GM06990 (cell line): ENCODE results near the gene HHIP.

Experiments used
- DNase-seq: peaks from one replicate; pipeline ENCODE4 v3.0.0-alpha.2; 2011; ENCODE audit not compliant: insufficient read length; ENCODE audit errors: extremely low read depth
- H3K27me3 ChIP-seq: replicated peaks from 2 replicates; pipeline ENCODE4 v1.6.0; 2011; ENCODE audit warnings: low read length; ENCODE audit not compliant: control insufficient read depth, insufficient read depth
- H3K36me3 ChIP-seq: 2 replicates; pipeline ENCODE4 v1.5.1; 2011; ENCODE audit warnings: low read length; ENCODE audit not compliant: control insufficient read depth, insufficient read depth
- H3K4me3 ChIP-seq: replicated peaks from 2 replicates; pipeline ENCODE4 v1.5.1; 2011; ENCODE audit warnings: low read depth, mild to moderate bottlenecking, control low read depth, low read length
- CTCF ChIP-seq: IDR thresholded peaks from 2 replicates; pipeline ENCODE4 v1.5.1; 2011; ENCODE audit warnings: low read length, control low read depth, mild to moderate bottlenecking, inconsistent platforms; ENCODE audit not compliant: insufficient read depth, poor library complexity, severe bottlenecking

Gene HHIP

GRCh38 chr4:144718958-144719512 is 73.1 kb downstream of the HHIP start:
- Histone ChIP-seq H3K36me3 (no peaks in the 10 kb centered on the region), H3K4me3 (no peak overlapping the region), H3K27me3 (no peaks in the 10 kb centered on the region)
- no peak for TF ChIP-seq CTCF
- no peak for DNase-seq

GRCh38 chr4:144720491-144720890 is 74.5 kb downstream of the HHIP start:
- no peak for TF ChIP-seq CTCF
- DNase-seq: no peak
- H3K4me3 ChIP-seq: no peak overlapping the region
- no peaks in the 10 kb centered on the region for H3K27me3 ChIP-seq
- H3K36me3 ChIP-seq: no peaks in the 10 kb centered on the region

- DNase-seq: no peak
- TF ChIP-seq CTCF: no peak
- no peaks in the 10 kb centered on the region for H3K27me3 ChIP-seq
- no peaks in the 10 kb centered on the region for H3K36me3 ChIP-seq
- H3K4me3 ChIP-seq: no peak overlapping the region
Observed at GRCh38 chr4:144721994-144722393, 76.0 kb downstream of the HHIP start.

GRCh38 chr4:144723471-144723870 is 77.5 kb downstream of the HHIP start:
- Histone ChIP-seq H3K4me3 (no peak overlapping the region), H3K27me3 (no peaks in the 10 kb centered on the region), H3K36me3 (no peaks in the 10 kb centered on the region)
- DNase-seq: no peak
- TF ChIP-seq CTCF: no peak

GRCh38 chr4:144729175-144729574 is 83.2 kb downstream of the HHIP start:
- Histone ChIP-seq H3K27me3 (no peaks in the 10 kb centered on the region), H3K36me3 (no peaks in the 10 kb centered on the region), H3K4me3 (no peak overlapping the region)
- TF ChIP-seq CTCF: no peak
- DNase-seq: no peak
